Stimulated activated CD4-positive, alpha-beta T cell treated with anti-CD3 and anti-CD28 coated beads, Interleukin-12 subunit alpha, Interleukin-12 subunit beta, amount 100 ng/mL, for 24 hours (primary cell): ENCODE measurements around the gene CEACAM18.
"Not testable (repeated sequence)": the region's sequence is repeated elsewhere in the genome, so short reads cannot be mapped to it uniquely, and the experiment has no call there.

Experiments used
- DNase-seq, 2 experiments: peaks; one replicate each; pipeline ENCODE4 v3.0.0-alpha.2; 2020; ENCODE audit warnings: low read depth in 2 of 2

The CEACAM18 gene

DNA sequence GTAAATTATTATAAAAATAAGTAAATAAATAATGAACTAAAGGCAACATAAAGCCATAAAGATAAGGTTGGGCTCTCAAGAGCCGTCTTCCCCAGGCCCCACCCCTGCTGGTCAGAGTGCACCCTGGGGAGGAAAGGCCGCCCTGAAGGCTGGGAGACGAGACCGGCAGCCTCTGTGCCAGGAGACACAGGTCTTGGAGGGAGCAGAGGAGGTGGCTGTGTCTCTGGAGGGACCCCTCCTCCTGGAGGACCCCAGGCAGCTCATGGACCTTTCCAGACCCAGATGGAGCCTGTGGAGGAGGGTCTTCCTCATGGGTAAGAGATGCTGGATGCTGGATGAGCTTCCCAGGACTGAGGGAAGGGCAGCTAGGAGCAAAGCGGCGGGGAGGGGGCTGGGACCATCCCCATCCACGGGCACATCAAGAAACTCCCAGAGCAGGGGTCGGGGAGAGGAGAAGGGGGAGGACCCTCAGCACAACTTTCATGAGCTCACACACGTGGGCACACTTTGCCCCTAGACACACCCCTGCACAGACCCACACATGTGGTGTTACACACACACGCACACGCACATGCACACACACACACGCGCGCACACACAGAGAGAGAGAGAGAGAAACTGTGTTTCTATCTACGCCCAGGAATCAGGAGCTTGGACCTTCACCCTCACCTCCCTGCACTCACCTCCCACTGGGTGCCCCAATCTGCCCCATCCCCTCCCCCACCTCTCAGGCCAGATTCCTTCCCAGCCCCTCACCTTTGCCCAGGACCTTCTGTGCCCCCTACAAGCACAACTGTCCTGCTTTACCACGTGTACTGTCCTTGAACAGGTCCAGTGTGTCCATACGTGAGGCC, at the start of gene CEACAM18:
TSS of gene CEACAM18 (plus strand) at position 159 of the 854 bp plus-strand sequence.
- DNase-seq, result no peak

DNA sequence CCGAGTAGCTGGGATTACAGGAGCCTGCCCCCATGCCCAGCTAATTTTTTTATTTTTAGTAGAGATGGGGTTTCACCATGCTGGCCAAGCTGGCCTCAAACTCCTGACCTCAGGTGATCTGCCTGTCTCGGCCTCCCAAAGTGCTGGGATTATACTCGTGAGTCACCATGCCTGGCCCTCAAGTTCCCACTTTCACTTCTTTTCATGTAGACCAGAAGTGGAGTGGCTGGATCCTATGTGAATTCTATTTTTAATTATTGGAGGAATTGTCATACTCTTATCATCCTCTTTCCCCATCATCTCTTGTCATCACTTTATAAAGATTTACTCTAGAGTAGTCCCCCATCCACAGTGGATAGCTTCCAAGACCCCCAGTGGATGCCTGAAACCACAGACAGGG, 48.1 kb upstream of the CEACAM18 start:
- DNase-seq, result no peak

DNA sequence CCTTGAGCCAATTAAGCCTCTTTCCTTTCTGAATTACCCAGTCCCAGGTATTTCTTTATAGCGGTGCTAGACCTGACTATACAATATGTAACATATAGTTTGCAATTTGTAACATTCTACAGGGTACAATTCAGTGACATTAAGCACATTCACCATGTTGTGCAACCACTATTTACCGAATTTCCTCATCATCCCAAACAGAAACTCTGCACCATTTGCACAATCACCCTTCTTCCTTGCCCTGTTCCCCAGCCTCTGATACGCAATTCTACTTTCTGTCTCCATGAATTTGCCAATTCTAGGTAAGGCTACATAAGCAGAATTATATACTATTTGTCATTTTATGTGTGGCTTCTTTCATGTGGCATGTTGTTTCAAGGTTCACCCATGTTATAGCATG, 47.2 kb upstream of the CEACAM18 start:
- no peak for DNase-seq

DNA sequence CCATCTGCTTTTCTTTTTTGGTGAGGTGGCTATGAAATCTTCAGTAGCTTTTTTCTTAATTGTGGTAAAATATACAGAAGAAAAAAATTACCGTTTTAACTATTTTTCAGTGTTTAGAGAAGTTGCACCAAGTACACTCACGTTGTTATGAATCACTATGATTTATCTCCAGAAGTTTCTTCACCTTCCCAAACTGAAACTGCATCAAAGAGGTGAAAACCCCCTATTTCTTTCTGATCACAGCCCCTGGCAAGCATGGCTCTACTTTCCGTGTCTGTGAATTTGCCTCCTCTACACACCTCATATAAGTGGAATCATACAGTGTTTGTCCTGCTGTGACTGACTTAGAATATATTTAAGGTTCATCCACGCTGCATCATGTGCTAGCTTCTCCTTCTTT, 45.3 kb upstream of the CEACAM18 start:
- no peak for DNase-seq

DNA sequence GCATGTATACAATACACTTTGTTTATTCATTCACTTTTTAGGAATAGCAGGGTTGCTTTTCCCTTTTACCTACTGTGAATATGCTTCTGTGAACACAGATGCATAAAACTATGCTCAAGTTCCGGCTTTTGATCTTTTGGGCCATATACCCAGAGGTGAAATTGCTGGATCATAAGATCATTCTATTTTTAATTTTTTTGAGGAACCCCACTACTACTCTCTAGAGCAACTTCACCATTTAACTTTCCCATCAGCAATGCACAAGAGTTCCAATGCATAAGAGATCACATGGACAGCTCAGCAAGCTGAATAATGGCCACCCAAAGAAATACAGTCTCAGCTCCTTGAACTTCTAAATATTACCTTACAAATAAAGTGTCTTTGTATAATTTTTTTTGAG, 43.9 kb upstream of the CEACAM18 start:
- no peak for DNase-seq

DNA sequence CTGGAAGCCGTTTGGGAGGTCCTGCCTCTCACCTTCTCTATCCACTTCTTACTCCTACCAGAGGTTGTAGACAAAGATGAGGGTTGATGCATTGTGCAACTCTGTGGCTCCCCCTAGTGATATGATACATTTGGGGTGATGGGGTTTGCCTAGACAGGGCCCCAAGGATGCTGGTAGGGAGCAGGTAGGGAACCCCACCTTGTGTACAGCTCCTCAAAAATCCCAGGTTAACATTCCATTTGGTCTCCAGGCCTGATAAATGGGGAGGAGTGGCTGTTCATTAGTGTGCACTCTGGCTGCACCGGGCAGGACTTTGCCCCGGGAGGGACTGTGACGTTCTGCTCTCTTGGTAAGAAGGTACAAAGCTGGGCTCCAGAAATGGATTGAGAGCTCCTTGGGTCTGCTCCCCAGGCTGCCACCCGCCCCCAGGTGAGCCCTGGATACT, 39.3 kb upstream of the CEACAM18 start:
- DNase-seq, result no peak

DNA sequence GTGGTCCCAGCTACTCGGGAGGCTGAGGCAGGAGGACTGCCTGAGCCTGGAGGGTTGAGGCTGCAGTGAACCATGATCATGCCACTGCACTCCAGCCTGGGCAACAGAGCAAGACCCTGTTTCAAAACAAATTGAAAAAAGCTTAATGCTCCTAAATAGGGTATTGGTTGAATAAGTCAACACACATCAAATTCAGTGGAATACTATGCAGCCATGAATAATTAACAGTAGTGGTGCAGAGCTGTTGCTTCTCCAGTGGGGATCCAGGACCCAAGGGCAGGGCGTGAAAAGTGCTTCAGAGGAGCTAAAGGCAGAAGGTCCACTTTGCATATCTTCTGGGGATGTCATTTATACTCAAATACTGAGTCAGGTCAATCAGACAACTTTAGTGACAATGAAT, 38.3 kb upstream of the CEACAM18 start:
- no peak for DNase-seq

DNA sequence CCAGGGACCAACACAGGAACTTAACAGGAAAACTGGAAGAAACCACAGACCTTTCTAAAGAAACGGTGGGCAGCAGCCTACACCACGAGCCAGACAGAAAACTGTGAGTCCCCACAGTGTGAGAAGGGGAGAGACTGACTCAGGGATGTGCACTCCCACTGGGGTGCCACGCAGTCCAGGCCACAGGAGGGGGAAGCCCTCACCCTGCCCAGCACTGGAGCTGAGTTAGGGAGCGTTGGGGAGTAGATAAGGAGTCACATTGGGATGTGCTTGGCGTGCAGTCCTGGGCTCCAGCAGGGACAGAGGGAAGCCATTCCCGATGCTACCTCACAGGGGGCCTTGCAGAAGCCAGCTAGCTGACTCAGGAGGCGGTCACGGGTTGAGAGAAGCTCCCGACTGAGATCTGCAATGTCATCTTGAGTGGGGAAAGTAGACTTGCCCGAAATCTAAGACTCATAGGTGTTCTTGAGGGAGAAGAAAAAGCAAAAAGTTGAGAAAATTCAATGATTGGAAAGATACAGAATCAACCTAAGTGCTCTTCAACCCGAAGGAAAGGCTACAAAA, 37.4 kb upstream of the CEACAM18 start:
- DNase-seq, result peak; percentile 40 to 52

DNA sequence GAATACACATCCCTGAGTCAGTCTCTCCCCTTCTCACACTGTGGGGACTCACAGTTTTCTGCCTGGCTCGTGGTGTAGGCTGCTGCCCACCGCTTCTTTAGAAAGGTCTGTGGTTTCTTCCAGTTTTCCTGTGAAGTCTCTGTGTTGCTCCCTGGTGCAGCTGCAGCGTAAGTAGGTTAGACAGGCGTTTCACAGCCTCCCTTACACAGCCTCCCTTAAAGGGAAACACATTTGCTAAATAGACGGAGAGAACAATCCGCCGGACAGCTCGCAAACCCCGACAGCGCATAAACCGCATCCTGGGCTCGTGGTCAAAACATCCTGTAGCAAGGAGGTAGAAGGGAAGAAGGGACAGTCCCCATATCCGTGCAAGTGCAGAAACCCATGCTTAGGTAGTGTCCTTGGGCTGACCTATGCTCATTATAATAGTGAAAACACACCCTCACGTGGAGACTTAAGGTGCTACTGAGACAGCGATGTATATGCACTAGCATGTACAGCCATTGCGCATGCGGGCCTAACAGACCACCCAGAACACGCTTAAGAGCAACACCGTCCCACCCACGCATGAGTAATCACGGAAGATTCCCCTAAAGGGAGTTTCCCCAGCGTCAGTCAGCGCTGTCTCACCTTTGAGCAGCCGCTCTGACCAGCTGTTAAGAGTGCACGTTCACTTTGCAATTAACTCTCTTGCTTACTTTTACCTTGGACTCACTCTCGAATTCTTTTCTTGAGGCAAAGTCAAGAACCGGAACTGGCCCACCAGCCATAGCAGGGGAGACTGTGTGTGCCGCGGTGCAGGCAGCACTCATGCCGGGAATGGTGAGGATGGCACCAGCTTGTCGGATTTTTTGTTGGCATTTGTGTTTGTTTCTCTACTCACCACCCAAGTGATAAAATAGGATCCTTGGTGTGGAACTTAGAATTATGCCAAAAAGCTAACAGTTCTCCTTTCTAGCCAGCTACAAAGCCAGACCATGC, 36.6 kb upstream of the CEACAM18 start:
- DNase-seq, result peak; percentile 83 to 88

DNA sequence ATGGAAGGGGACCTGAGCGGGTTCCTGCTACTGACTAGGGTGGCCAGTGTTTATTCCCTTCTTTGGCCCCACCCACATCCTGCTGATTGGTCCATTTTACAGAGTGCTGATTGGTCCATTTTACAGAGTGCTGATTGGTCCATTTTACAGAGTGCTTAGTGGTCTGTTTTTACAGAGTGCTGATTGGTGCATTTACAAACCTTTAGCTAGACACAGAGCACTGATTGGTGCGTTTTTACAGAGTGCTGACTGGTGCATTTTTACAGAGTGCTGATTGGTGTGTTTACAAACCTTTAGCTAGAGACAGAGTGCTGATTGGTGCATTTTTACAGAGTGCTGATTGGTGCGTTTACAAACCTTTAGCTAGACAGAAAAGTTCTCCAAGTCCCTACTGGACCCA, 30.8 kb upstream of the CEACAM18 start:
- not testable (repeated sequence) for DNase-seq

DNA sequence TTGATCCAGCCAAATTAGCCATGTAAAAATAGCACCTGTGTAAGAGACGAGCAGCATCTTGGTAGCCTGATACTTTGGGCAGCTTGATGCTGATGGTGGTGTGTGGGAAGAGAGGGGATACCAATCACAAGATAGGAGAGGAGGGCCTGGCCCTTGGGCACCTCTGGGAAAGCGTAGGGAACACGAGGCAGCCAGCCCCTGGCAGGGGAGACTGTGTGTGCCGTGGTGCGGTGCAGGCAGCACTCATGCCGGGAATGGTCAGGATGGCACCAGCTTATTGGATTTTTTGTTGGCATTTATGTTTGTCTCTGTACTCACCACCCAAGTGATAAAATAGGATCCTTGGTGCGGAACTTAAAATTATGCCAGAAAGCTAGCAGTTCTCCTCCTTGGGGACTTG, 30.3 kb upstream of the CEACAM18 start:
- DNase-seq, result no peak

DNA sequence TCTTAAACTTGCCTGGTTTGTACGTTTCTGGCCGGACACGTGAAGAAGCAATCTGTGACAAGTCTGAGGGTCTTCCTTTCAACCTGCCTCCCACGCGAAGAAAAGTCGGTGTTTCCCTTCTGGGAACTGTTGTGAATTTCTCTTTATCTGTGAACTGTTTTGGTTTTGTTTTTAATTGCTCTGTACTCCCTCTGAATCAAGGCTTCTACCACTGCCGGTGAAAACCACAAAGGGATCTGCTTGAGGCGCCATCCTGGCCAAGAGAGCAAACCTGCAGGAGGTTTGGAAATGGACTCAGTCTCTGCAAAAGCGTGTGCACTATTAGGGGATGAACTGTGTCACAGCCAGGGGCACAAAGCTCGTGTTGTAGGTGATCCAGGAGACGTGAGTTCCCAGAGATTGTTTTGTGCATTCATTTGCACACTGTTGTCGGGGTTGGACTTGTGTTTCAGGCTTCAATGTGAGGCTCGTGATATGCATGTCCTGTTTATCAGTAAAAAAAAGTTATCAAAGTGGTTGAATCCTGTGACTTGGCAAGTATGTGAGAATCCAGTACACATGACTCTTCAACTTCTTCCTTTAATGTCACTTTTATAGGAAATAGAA, 29.8 kb upstream of the CEACAM18 start:
- DNase-seq, result peak in 1 of 2 experiments; percentile 59

DNA sequence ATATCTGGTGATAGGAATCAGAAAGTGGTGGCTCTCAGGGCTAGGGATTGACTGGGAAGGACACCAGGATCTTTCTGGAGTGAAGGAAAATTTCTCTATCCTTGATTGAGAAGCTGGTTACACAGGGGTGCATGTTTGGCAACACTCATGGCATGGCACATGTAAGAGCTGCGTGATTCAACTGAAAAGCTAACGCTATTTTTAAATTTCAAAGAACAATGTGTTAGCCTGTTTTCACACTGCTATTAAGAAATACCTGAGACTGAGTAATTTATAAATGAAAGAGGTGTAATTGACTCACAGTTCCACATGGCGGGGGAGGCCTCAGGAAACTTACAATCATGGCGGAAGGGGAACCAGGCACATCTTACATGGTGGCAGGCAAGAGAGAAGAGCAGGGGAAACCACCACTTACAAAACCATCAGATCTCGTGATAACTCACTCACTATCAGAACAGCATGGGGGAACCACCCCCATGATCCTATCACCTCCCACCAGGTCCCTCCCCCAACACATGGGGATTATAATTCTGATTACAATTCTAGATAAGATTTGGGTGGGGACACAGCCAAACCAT, 27.5 kb upstream of the CEACAM18 start:
- peak in 1 of 2 experiments; percentile 36 for DNase-seq

DNA sequence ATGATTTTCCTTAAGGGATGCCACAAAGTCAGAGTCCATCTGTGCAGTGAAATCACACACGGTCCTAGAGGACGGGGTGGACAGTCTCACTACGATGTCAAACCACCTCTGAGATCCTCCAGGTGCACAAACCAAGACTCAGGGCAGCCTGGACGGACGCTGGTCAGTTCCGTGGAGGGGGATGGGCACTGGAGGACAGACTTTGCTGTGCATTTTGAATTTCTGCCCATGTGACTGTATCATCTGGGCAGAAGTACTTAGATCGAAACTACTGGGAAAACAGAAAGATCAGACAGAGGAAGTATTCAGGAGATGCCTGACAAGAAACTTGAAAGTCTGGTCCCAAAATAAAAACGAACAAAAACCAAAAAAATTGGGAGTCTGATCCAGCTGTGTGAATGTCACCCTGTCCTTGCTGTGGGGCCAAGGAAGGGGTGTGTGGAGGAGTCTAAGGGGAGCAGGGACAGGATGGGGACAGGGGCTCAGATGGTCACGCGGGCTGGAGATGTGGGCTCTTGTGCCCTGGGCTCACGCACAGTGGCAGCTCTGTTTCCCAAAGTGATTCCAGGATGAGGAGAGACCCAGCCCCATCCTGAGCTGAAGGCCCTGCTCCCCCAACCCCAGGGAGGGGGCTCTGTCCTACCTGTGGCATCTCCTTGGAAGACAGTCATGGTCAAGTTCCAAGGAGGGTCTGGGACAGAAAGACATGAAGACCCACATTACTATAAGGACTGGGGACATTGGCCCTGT, 21.6 kb upstream of the CEACAM18 start:
- DNase-seq, result no peak

DNA sequence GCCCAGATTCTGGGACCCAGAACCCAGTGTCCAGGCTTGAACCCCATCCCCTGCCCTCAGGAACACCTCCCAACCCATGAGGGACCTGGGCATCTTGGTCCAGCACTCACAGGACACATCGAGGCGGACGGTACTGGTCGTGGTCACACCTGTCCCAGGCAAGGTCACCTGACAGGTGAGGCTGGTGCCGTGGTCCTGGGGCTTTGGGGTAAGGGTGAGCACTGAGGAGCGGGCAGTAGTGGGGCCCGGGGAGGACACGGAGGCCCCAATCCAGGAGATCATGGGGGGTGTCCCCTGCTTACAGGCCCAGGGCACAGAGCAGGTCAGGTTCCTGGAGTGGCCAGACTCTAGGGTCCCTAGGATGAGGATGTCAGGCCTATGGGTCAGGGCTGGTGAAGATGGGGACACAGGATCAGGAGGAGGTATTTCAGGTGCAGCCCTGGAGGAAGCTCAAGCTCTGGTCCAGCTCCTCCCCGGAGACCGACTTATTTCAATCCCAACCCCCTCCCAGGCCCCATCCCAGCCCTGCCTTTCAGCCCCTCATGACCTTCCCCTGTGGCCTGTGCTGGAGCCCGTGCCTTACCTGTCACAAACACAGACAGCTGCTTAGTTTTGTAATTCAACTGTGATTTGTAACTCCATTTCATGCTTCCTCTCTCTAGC, 20.9 kb upstream of the CEACAM18 start:
- DNase-seq, result no peak

DNA sequence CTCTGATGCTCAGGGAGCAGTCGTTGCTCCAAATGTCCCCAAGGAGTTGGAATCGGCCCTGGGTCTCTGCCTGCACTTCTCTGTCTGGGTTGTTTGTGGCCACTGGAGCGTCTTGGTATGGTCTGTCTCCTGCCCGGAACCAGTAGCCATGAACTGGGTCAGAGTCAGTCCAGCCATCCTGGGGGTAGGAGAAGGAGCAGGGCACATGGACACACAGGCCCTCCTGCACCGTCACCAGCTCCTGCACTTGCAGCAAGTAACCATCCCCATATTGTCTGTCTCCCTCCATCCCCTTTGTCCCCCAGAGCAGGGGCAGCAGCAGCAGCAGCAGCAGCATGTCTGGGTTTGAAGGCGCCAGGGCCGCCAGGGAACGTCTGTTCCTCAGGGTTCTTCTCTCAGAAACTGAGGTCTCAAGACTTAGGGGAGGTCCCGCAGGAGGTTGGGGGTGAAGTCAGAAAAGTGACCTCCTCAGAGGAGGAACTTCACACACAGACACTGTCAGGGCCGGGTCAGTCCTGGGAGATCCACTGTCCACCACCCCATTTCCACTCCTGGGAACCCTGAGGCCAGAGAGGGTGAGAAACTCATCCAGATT, 20.2 kb upstream of the CEACAM18 start, which contains the start of gene SIGLEC8:
TSS of gene SIGLEC8 (minus strand) at position 404 of the 595 bp plus-strand sequence. CDS start at position 337, 67 bp downstream.
- no peak for DNase-seq

DNA sequence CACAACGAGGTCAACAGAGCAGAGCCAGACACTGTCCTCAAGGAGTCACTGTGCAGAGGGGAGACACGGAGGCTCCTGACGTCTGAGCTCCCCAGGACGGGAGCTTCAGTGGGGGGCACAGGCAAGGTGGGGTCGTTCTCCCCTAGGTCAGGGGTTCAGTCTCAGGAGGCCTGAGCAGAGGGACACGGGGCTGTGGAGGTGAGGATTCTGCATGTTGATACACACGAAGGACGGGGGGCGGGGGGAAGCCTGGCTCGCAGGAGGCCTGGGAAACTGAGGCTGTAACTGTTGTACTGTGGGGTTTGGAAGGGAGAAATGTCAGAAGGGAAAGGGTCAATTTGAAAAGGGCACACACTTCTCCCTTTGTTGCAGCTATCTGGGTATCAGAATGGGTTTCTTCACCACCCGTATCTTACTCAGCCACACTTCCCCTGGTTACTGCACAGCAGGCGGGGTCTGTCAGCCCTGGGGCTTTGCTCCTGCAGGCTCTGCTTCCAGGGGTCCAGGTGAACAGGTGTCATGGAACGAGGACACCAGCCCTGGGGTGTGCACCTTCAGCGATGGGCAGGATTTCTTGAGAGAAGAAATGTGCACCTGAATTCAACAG, 19.3 kb upstream of the CEACAM18 start:
- no peak for DNase-seq

DNA sequence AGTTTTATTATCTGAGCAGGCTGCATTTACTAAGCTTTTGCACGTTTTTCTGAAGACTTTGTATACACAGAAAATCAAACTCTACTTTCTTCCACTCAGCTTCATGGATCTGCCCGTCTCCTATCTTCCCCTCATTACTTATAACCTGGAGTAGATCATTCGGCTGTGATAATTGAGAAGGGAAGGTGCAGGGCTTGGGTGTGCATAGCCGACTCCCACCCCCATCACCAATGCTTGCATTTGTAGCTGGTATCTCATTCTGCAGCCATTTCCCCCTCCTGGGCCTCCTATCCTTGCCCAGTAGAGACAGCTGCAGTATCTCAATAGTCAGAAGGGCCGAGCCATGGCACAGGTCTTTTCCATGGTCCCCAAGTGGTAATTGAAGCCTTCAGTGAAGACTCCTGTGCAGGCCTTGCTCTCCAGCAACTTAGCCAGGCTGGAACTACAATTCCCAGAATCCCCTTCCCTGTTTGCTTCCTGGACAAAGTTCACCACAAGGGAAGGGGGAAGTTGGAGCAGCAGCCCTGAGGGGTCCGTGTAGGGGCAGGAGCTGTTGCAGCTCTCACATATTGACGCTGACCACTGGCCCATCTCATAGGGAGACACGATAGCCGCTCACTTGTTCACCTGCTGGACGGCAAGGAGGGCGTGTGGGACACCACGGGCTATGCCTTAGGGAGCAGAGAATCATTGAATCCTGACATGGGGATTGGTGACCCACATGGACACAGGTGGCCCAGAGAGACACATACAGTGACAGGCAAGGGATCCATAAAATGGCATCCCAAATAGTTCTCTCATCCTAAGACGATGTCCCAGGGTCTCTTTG, 18.0 kb upstream of the CEACAM18 start:
- DNase-seq, result no peak
